Activated naive CD4-positive, alpha-beta T cell treated with anti-CD3 and anti-CD28 coated beads, Interleukin-2, amount 50 U/mL, for 16 hours (primary cell): ENCODE results near the gene PDIA5.

Source experiments
- DNase-seq: peaks from one replicate; pipeline ENCODE4 v3.0.0-alpha.2; 2020

The PDIA5 gene

DNA sequence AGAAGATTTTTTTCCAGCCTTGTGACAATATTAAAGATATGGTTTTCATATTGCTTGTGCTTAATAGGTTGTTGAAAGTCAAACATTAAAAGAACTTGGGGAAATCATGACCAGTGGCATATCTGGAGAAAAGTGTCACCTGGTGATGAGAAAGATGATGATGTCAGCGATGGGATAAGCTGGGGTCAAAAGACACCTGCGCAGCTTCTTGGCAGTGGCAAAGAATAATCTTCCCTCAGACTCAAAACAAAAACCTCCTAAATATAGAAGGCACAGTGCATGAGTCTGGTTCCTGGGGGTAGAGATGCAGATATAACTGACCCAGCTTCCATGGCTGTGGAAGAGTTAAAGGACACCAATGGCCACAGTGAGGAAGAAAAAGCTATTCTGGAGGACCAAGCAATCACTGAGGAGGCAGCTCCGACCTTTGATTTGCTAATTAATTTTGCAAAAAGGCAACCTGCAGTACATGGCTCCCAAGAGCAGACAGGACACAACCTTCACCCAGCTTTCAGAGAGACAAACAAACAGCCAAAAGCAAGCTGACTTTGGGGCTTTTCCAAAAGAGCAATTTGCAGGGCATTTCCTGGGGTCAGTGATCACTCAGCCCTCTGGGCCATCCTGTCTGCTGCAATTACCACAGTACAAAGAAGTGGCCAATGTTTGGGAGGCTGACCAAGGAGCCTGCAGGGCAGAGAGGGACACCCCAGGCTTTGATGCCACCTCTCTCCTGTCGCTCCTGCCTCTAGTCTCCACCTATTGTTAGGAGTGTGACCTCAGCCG lies 21.7 kb upstream of the PDIA5 start:
- no peak for DNase-seq

DNA sequence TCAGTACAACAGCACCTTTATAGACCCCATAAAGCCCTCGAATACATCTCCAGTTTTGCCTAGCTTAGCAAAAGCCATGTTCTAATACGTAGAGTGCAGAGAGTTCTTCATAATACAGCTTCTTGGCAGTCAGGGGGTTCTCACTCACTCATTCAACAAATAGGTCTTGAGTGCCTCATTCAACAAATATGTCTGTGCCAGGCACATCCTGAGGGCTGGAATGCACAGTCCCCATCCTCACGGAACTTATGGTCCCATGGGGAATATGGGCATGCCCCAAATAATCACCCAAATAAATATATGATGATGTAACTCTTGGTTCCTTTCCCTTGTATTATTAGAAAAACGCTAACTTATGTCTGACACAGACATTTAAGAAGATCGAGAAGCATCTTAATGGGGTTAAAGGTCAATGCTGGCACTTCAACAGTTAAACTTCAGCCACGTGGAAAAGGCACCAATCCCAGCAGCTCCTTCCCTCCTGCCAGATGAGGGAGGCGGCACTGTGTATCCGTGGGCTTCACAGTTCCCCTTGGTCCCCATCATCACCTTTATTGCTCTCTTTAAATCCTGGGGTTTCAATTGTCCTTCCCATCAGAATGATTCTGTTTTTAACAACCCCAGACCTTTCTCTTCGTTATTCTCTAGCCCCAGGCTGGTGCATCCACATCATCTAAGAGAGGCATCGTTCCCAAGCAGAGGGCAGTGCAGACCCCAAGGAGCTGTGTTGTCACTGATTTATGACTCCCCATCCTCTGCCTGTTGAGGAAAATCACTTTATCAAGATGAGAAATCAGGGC lies 20.4 kb upstream of the PDIA5 start:
- no peak for DNase-seq

DNA sequence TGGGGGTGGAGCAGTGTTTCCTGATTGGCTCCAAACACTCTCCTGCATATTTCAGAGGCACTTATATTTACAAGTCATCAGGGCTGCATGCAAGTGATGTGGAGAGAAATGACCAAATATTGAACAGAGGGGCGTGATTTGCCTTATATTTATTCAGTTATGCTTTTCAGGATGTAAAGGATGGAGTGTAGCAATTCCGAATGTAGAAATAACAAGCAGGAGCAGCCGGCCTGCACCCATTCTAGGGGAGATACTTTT lies 19.8 kb upstream of the PDIA5 start:
- DNase-seq: no peak

DNA sequence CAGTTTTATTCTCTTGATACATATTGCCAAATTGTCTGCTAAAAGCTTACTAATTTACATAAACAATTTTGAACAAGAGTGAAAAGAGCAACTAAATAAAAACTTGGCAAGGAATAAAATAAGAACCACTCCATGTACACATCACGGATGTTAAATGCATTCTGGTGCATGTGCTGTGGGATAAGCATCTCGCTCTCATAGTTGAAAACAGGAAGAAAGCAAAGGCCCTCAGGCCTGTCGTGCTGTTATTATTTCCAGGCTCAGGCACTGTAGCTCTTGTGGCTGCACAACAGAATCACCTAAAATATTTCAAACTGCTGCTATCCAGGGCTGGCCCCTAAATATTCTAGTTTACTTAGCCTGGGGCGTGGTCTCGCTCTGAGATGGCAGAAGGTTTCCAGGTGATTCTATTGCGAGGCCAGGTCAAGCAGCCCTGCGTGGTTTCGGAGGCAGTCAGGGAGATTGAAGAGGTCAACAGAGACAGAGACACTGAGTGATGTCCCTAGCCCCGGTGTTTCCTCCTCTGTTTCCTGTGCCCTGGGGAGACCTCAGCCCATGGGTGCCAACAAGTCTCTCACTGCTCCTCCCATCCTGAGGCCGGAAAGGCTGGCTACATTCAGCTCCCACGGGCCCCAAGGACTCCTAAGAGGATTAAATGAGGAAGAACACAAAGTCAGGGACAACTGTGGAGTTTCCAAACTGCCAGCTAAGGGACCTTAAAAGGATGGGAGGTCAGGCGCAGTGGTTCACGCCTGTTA lies 18.2 kb upstream of the PDIA5 start:
- no peak for DNase-seq

DNA sequence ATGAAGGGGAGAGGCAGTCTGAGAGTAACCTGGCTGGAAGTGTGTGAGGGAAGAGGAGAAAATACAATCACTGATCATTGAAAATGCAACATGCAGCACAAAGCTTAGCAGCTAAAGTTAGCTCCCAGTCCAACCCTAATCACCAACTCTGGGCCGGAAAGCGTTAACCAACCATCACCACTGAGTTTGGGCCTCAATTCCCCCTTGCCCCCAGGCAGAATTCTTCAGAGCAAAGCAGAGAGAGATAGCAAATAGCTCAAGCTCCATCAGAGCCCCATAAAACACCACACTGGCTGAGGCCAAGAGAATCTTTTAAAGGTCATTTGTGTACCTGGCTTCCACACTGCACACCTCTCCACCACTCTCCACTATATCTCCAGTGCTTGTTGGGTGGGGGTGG lies 16.2 kb upstream of the PDIA5 start:
- no peak for DNase-seq

DNA sequence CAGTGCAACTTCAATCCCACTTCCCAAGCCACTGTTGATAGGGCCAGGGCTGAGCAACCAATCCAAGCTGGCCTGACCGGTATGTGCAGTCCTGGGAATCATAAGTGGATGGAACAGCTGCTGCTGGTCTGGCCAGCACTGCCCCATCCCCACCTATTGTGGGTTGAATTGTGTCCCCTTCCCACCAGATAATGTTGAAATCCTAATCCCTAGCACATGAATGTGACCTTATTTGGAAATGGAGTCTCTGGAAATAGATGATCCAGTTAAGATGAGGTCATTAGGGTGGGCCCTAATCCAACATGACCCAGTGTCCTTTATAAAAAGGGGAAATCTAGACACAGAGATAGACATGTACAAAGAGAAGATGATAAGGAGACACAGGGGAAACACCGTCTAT lies 13.7 kb upstream of the PDIA5 start:
- DNase-seq: no peak

DNA sequence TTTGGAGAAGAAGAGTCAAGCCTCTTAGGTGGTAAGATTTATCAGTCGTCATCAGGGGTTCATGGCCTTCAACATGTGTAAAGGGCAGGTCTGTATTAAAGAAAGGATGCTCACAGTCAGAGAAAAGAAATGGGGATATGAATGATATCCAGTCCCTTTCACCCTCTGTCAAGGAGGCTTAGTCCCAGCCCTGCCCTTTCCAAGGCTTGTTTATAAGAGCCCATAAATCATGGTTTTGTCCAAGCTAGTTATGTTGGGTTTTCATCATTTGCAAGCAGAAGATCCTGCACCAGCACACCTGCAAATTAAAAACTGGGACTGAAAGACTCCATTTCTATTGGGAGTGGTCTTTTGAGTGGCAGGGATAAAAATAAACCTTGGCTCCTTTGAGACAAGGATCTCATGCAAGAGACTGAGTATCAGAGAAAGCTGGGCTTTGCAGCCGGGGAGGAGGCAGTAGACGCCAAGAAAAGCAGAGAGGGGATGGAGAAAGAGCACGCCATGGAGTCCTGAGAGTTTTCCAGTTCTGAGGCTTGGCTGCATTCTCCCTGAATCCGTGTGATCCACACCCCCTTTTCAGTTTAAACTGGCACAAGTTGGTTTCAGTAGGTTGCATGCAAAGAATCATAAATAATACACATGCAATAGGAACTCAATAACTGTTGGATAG lies 12.6 kb upstream of the PDIA5 start:
- no peak for DNase-seq

DNA sequence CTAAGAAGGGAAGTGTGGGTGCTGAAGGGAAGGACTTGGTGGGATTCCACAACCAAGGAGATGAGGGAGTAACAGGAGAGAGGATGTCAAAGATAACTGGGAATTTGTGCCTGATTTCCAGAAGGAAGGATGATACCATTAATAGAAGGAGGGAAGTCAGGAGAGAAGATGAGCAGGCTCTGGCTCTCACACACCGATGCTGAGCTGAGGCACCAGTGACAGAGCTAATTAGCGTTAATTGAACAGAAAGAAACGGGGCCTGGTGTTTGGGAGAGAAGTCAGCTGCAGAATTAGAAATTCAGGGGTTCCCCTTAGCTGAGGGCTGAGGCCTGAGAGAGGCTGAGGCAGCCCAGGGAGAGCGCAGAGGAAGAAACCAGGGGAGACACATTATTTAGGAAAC lies 11.9 kb upstream of the PDIA5 start:
- DNase-seq: no peak

DNA sequence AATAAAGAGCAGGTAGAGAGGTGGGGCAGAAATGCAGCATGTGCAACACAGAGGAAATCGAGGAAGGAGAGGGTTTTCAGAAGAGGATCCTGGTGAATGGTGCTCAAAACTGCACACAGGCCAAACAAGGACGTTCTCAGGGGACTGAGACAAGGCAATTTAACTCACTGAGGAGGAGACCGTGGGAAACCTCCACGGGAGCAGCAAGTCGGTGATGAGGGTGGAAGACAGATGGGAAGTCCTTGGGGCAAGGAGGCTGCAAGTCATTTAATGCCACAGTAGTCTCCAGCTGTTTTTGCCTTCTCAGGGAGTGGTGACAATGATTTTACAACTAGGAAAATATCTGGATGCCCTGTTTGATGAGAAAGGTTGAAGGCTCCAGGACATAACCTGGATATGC lies 11.5 kb upstream of the PDIA5 start:
- no peak for DNase-seq

DNA sequence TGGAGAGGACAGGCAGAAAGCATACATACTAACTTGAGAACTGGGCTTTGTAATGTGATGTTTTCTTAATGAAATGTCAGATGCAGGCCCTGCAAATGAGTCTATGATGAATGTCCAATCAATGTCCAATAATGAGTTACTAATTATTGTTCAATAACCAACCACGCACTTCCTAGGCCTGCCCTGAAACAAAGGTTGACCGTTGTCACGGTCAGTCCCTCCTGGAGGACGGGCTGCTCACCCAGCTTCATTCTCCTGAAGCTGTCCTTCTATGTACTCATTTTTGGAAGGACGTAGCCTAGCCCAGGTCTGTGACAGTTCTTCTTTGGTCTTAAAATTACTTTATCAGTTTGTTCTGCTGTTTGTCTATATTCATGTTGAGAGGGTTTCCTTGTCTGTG lies 8.3 kb upstream of the PDIA5 start:
- no peak for DNase-seq

DNA sequence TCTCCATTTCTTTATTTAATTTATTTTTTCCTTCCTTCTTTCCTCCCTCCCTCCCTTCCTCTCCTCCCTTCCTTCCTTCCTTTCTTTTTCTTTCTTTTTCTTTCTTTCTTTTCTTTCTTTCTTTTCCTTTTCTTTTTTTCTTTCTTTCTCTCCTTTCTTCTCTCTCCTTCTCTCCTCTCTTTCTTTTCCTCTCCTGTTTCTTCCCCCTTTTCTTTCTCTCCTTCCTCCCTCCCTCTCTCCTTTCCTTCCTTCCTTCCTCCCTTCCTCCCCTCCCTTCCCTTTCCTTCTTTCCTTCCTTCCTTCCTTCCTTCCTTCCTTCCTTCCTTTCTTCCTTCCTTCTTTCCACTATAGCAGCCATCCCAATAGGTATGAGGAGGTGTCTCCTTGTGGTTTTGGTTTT lies 6.8 kb upstream of the PDIA5 start:
- DNase-seq: no peak

DNA sequence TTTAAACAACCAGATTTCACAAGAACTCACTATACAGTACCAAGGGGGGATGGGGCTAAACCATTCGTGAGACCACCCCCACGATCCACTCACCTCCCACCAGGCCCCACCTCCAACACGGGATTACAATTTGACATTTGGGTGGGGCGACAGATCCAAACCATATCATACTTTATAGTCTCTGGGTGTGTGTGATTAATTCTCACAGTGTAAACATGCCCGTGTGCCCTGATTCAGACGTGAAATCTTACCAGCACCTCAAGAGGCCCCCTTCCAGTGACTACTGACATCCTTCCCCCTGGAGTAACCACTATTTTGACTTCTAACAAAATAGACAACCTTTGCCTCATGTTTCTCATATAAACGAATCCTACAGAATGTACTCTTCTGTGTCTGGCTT lies 5.0 kb upstream of the PDIA5 start:
- no peak for DNase-seq

DNA sequence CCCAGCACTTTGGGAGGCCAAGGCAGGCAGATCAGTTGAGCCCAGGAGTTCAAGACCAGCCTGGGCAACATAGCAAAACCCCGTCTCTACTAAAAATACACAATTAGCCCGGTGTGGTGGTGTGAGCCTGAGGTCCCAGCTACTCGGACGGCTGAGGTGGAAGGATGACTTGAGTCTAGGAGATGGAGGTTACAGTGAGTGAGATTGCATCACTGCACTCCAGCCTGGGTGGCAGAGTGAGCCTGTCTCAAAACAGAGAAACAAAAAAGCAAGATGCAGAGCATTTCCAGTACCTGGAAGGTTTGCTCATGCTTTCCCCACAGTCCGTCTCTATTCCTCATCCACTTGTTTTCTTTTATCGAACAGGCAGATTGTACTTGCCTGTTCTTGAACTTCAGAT lies 3.8 kb upstream of the PDIA5 start:
- no peak for DNase-seq

DNA sequence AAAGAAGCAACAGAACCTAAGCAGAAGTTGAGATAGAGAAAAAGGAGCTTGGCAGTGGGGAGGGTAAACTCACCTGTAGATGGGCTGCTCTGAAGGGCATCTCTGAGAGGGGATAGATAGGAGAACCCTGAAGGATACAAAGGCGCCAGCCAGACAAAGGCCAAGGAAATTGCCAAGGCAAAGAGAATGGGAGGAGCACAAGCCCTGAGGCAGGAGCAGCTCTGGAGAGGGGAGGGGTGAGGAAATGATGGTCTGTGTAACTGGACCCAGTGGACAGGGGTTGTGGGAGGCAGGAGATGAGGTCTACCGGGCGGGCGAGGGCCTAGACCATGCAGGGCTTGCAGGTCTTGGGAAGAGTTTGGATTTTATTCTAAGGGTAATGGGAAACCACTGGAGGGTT lies 2.3 kb upstream of the PDIA5 start:
- DNase-seq: no peak

DNA sequence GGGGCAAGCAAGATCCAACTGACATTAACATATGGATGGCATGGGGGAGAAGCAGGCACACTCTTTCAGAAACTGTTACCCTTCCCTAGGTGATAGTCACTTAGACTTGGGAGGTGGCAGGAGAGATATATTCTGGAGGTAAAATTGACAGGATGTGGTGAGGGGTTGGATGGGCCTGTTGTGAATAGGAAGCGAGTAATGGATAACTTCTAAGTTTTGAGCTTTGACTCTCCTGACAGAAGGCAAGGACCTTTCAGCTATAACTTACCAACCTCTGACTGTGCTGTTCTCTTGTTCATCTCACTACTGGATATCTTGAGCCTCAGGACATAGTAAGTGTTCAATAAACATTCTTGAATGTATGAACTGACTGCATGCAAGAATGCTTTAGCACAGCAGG lies 1.9 kb upstream of the PDIA5 start:
- no peak for DNase-seq

DNA sequence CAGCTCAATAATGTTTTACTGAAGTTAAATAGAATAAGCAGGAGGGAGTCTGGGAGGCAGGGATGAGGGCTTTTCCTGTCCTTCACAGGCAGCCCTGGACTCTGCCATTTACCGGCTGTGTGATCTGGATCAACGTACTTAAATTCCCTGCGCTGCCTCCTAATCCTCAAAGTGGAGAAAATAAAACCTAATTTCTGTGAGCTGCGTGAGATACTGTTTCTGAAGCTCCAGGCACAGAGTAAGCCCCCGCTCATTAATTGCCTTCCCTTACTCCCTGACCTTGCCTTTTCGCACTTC lies 278 bp upstream of the PDIA5 start:
- DNase-seq: no peak

DNA sequence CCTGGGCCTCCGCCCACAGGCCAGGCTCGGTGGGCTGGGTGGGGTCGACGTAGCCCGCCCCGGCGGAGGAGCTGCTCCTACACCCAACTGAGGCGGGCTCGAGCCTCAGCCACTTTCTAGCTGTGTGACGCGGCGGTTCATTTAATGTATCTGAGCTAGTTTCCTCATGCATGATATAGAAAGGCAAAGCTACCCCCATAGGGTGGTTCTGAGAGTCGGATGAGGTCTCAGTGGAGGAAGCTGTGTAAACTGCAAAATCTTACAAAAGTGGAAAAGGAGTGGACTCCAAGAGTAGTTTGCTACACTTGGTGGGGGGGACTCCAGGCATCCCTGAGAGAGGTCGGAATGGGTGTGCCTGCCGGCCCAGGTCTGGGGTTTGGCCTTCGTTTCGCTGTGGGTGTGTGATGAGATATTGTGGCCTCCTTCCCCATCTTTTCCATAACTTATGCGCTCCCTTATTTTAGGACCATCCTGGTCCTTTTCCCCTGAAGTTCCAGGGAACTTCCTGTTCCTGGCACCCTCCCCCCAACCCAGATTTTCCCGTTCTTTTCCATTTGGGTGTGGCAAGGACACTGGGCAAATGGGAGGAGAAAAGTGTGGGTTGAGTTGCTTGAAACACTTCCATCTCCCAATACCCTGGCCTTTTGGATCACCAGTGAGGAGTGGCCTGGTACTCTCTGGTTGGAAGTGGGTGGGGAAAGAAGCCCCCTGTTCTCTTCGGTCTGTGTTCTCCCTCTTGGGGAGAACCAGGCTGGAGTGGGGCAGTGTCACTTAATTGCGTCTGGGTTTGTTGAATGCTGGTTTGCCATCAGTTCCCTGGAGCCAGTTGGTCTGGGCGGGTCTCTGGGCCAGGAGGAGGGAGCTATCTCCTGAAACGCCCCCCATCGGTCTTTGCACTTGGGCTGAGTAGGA lies 1.1 kb downstream of the PDIA5 start:
- DNase-seq: no peak

DNA sequence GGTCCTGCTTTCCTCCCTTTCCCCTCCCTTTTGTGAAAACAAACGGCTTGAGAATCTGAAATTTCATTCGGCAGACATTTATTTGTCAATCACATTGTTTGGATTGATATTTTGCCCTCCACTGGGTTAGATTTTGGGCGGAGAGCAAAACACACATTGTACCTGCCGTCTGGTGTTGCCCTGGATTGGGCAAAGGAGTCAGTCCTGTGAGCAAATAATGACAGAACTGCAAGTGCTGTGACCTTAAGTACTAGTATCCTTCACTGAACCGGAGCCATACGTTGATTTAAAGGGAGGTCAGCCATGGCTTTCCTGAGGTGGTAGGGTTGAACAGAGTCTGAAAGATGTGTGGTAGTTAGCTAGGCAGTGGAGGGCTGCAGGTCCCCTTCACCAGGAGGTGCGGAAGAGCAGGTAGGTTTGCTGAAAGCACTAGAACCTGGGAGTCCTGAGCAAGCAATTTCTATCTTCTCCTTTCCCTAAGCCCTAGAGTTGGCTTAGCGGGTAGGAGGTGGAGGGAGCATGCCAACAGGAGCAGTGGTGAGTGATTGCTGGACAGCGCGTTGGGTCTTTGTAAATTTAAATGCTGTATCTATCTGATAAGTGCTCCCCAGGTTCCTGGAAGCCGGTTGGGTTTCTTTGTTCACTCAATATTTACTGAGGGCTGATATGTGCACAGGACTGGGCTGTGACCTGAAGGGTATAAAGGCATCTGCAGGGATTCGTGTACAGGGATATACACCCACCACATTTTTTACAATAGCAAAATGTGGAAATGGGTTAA lies 2.0 kb downstream of the PDIA5 start:
- DNase-seq: no peak

DNA sequence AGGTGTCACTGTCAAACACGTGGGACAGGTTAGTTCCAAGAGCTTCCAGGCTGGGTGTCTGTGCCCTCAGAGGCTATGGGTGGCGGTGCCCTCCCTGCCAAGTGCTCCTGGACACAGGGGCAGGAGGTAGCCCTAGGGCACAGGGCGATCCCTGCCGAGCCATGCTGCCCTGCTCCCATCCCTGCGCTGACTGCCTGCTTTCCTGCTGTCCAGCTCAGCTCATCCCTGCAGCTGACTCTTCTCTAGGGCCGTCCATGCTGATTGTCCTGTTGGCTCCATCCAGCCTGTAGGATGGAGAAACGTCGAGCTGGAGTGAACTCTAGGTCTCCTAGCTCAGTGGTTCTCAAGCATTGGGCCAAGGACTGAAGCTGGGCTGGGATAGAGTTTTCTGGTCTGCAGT lies 3.7 kb downstream of the PDIA5 start:
- no peak for DNase-seq

DNA sequence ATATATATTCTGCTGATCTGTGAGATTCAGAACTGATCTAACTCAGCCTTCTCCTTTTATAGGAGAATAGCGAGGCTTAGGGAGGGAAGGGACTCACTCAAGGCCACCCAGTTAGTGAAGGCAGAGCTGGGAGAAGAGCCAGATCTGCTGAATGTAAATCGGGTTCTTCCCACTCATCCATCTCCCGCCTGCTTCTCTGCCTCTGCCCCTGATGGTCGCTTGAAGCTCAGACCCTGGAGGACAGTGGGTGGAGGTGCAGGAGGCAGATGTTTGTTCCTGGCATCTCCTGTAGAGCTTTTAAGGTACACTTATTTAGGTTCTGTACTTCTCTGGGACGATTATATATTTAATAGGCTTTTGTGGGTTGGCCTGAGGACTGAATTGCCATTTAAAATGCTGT lies 4.3 kb downstream of the PDIA5 start:
- no peak for DNase-seq

DNA sequence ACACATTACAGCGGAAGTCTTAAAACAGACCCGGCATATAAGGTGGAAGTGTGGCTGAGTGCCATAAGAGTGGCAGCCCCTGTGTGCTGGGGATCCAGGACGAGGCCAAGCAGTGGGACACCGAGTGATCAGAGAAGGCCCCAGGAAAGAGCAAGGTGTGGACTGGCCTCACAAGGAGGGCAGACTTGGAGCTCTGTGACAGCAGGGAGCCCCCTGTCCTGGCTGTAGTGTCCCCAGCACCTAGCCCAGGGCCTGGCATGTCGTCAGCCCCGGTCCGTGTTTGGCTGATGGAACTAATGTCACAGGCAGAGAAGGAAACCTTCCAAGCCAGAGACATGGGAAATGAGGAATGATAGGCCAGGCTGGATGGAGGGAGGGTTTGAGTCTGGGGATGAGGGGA lies 4.8 kb downstream of the PDIA5 start:
- no peak for DNase-seq

DNA sequence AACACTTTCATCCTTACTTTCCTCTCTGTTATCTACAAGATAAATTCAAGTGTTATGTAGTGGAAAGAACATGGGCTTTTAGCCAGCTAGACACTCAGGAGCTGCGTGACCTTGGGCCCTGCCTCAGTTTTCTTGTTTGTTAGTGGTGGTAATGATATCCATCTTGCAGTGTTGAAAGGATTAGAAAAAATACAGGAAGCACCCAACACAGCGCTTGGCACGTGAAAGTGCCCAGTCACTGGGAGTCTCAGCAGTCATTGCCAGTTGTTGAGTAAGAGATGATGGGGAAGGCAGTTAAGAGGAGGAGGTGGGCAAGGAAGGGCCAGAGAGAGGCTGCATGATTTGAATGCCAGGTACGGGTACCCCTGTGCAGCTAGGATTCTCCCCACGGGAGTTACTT lies 5.3 kb downstream of the PDIA5 start:
- no peak for DNase-seq
